ENCODE results near the gene GUCD1.
"Not testable (repeated sequence)": the region's sequence is repeated elsewhere in the genome, so short reads cannot be mapped to it uniquely, and the experiment has no call there.

The GUCD1 gene

DNA sequence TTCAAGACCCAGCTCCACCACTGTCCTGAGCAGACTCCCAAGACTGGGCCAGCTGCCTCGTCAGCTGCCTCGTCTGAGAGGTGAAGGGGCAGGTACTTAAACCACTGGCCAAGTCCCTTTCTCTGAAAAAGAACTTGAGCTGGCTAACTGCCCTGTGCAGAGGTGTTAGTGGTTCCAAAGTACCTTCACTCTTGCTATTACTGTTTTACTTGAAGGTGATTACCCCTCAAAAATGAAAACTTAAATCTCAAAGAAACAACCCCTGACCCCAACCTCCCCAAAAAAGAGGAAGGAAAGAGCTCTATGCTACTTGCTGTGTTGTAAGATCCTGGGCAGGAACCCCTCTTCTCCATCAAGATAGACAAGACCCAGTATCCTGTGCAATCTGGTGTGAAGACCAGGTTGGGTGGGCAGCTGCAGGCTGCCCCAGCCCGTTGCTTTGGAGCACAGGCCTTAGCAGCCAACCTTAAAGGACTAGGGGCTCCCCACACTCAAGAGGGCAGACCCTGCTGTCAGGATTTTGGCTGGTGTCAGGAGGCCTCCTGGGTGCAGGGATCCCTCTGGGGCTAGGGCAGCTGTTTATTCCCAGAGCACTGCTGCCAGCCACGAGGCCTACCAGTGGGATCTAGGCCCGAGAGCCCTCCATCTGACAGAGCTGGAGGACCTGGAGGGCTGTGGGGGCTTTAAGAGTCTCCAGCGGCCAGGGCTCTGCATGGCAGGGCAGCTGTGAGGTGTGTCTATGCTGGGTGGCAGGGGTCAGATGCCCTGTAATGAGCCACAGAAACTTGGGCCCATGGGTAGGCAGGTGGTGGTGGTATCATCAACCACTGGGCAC is 13.0 kb downstream of the GUCD1 start:
- H3K4me1 ChIP-seq (ENCODE audit: insufficient read depth, poor library complexity, severe bottlenecking): no peaks in the 10 kb centered on the region
- no peak overlapping the region for H3K4me3 ChIP-seq (ENCODE audit: severe bottlenecking)
- H3K36me3 ChIP-seq (ENCODE audit: low read depth): peaks cover 31% of the 10 kb centered on the region
- DNase-seq (ENCODE audit: low spot score): no peak
- TF ChIP-seq, protein P1, sequence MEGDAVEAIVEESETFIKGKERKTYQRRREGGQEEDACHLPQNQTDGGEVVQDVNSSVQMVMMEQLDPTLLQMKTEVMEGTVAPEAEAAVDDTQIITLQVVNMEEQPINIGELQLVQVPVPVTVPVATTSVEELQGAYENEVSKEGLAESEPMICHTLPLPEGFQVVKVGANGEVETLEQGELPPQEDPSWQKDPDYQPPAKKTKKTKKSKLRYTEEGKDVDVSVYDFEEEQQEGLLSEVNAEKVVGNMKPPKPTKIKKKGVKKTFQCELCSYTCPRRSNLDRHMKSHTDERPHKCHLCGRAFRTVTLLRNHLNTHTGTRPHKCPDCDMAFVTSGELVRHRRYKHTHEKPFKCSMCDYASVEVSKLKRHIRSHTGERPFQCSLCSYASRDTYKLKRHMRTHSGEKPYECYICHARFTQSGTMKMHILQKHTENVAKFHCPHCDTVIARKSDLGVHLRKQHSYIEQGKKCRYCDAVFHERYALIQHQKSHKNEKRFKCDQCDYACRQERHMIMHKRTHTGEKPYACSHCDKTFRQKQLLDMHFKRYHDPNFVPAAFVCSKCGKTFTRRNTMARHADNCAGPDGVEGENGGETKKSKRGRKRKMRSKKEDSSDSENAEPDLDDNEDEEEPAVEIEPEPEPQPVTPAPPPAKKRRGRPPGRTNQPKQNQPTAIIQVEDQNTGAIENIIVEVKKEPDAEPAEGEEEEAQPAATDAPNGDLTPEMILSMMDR (IDR thresholded peaks at IDR 0.05; ENCODE audit: poor library complexity, severe bottlenecking): no peak
- H3K9me3 ChIP-seq (ENCODE audit: severe bottlenecking): no peaks in the 10 kb centered on the region
- H3K27me3 ChIP-seq (ENCODE audit: insufficient read depth, poor library complexity, severe bottlenecking): no peaks in the 10 kb centered on the region
- no peak for ATAC-seq (ENCODE audit: low read depth)
- no peak overlapping the region for H3K27ac ChIP-seq (ENCODE audit: poor library complexity, severe bottlenecking)

DNA sequence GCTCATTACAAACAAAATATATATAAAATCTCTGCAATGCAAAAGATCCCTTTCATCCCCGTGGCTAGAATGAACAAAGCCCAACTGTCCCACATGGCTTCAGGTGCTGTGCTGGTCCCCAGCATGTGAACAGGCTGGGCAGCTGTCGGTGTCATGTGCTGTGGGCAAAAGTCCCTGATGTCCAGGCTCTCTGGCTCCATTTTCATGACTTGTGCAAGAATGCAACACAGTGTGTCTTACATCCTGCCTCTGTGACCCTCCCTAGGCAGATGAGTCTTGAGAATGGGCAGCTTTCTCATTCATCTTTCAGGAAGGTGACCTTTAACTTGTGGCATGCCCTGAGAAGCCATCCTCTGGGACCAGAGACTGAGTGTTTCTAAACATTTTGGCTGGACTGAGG is 14.5 kb downstream of the GUCD1 start:
- H3K4me3 ChIP-seq (ENCODE audit: severe bottlenecking): no peak overlapping the region
- H3K9me3 ChIP-seq (ENCODE audit: severe bottlenecking): no peaks in the 10 kb centered on the region
- no peak for DNase-seq (ENCODE audit: low spot score)
- ATAC-seq (ENCODE audit: low read depth): no peak
- TF ChIP-seq, protein P1 (IDR thresholded peaks at IDR 0.05; ENCODE audit: poor library complexity, severe bottlenecking): no peak
- no peak overlapping the region for H3K27ac ChIP-seq (ENCODE audit: poor library complexity, severe bottlenecking)
- no peaks in the 10 kb centered on the region for H3K27me3 ChIP-seq (ENCODE audit: insufficient read depth, poor library complexity, severe bottlenecking)
- H3K4me1 ChIP-seq (ENCODE audit: insufficient read depth, poor library complexity, severe bottlenecking): no peaks in the 10 kb centered on the region
- peaks cover 22% of the 10 kb centered on the region for H3K36me3 ChIP-seq (ENCODE audit: low read depth)

DNA sequence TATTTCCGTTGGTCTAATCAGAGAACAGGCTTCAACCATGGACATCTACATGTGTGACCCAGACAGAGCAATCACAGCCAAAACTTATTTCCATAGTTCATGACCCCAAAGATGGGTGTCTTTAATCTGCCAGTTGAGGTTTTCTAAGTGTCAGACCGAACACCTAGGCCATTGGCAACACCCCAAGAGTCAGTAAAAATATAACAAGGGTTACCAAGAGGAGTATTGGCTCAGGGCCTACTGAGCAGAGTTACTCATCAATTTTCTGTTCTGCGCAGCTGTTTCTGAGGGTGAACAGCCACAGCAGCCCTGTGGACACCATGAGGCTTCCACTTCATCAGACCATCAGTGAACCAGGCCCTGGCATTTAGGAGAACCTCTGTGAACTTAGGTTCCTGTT is 18.8 kb downstream of the GUCD1 start:
- no peak for DNase-seq (ENCODE audit: low spot score)
- H3K4me1 ChIP-seq (ENCODE audit: insufficient read depth, poor library complexity, severe bottlenecking): no peaks in the 10 kb centered on the region
- no peak overlapping the region for H3K4me3 ChIP-seq (ENCODE audit: severe bottlenecking)
- H3K27ac ChIP-seq (ENCODE audit: poor library complexity, severe bottlenecking): no peak overlapping the region
- peaks cover 3% of the 10 kb centered on the region; the same call in 1 of the 2 replicates for H3K36me3 ChIP-seq (ENCODE audit: low read depth)
- no peaks in the 10 kb centered on the region for H3K27me3 ChIP-seq (ENCODE audit: insufficient read depth, poor library complexity, severe bottlenecking)
- TF ChIP-seq, protein P1 (IDR thresholded peaks at IDR 0.05; ENCODE audit: poor library complexity, severe bottlenecking): no peak
- H3K9me3 ChIP-seq (ENCODE audit: severe bottlenecking): no peaks in the 10 kb centered on the region
- ATAC-seq (ENCODE audit: low read depth): no peak

DNA sequence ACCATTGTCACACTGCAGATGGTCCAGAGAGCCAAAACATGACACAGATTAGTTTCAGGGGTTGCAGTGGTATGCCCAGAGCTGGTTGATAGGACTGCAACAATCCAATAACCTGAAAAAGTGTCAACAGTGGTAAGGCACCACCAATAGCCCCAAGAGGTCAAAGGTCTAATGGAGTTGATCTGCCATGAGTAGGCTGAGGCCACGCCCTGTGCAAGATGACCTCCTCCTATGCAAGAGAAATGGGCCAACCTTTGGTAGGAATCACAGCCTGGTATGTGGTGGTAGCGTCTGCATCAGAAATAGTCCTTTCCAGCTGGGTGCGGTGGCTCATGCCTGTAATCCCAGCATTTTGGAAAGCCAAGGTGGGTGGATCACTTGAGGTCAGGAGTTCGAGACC is 19.6 kb downstream of the GUCD1 start:
- H3K36me3 ChIP-seq (ENCODE audit: low read depth): no peaks in the 10 kb centered on the region
- DNase-seq (ENCODE audit: low spot score) (no peak), ATAC-seq (ENCODE audit: low read depth) (no peak)
- no peaks in the 10 kb centered on the region for H3K4me1 ChIP-seq (ENCODE audit: insufficient read depth, poor library complexity, severe bottlenecking)
- TF ChIP-seq, protein P1 (IDR thresholded peaks at IDR 0.05; ENCODE audit: poor library complexity, severe bottlenecking): no peak
- H3K27me3 ChIP-seq (ENCODE audit: insufficient read depth, poor library complexity, severe bottlenecking): no peaks in the 10 kb centered on the region
- H3K9me3 ChIP-seq (ENCODE audit: severe bottlenecking): no peaks in the 10 kb centered on the region
- no peak overlapping the region for H3K27ac ChIP-seq (ENCODE audit: poor library complexity, severe bottlenecking)
- H3K4me3 ChIP-seq (ENCODE audit: severe bottlenecking): no peak overlapping the region

DNA sequence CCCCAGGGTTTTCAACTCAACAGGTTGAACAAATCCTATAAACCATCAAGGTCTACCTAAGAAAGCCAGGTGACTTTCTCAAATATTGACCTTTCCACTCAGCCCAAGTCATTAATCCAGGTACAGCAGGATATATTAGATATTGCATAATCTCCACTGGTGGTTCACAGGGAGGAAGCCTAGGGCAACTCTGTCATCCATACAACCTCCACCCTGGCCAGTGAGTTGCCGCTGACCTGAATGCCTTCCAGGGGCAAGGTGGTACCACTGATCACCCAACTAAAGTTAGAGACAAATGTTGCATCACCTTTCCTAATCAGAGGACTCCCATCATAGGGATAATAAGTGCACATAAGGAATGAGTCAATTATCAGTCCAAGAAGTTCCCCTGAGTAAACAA is 22.9 kb downstream of the GUCD1 start:
- TF ChIP-seq, protein P1 (IDR thresholded peaks at IDR 0.05; ENCODE audit: poor library complexity, severe bottlenecking): no peak
- DNase-seq (ENCODE audit: low spot score) (no peak), ATAC-seq (ENCODE audit: low read depth) (no peak)
- no peak overlapping the region for H3K27ac ChIP-seq (ENCODE audit: poor library complexity, severe bottlenecking)
- no peaks in the 10 kb centered on the region for H3K36me3 ChIP-seq (ENCODE audit: low read depth)
- H3K27me3 ChIP-seq (ENCODE audit: insufficient read depth, poor library complexity, severe bottlenecking): no peaks in the 10 kb centered on the region
- no peaks in the 10 kb centered on the region for H3K9me3 ChIP-seq (ENCODE audit: severe bottlenecking)
- no peak overlapping the region for H3K4me3 ChIP-seq (ENCODE audit: severe bottlenecking)
- H3K4me1 ChIP-seq (ENCODE audit: insufficient read depth, poor library complexity, severe bottlenecking): no peaks in the 10 kb centered on the region

DNA sequence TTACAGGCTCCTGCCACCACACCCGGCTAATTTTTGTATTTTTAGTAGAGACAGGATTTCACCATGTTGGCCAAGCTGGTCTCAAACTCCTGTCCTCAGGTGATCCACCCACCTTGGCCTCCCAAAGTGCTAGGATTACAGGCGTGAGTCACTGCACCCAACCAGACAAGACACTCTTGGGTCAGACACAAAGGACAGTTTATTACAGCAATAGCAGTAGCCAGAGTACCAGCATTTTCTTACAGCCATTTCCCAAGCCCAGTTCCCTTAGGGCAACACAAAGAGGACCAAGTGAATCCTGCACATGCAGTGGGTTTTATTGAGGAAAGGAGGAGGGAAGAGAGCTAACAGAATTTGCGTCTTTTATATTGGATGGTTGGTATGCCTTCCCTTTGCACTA is 24.0 kb downstream of the GUCD1 start:
- not testable (repeated sequence) for H3K4me1 ChIP-seq (ENCODE audit: insufficient read depth, poor library complexity, severe bottlenecking); H3K9me3 ChIP-seq (ENCODE audit: severe bottlenecking); H3K27ac ChIP-seq (ENCODE audit: poor library complexity, severe bottlenecking); H3K4me3 ChIP-seq (ENCODE audit: severe bottlenecking); H3K36me3 ChIP-seq (ENCODE audit: low read depth); DNase-seq (ENCODE audit: low spot score); H3K27me3 ChIP-seq (ENCODE audit: insufficient read depth, poor library complexity, severe bottlenecking)
- ATAC-seq (ENCODE audit: low read depth): peak; percentile 19; the same call in 1 of the 3 replicates

All from RWPE2 (cell line).